GM23338 (cell line): ENCODE results near the gene GOLGA6A.

ENCODE experiments used
- EZH2 ChIP-seq: fragments of 200-600 bp; sonication (generic); IDR thresholded peaks from one replicate; pipeline ENCODE4 v1.8.0; 2017; ENCODE audit warnings: antibody characterized with exemption, mild to moderate bottlenecking, low read depth; ENCODE audit not compliant: unreplicated experiment
- EZH2phosphoT487 ChIP-seq: fragments of 200-600 bp; sonication (generic); IDR thresholded peaks from one replicate; pipeline ENCODE4 v1.8.1; 2018; ENCODE audit warnings: antibody characterized with exemption; ENCODE audit not compliant: unreplicated experiment
- JUNB ChIP-seq: IDR thresholded peaks from one replicate; pipeline ENCODE4 v1.6.1; 2016; ENCODE audit warnings: antibody characterized with exemption; ENCODE audit not compliant: unreplicated experiment
- NANOG ChIP-seq: IDR thresholded peaks from 2 replicates; pipeline ENCODE4 v1.6.1; 2016; ENCODE audit warnings: antibody characterized with exemption, borderline replicate concordance
- POLR2AphosphoS5 ChIP-seq: IDR thresholded peaks from 2 replicates; pipeline ENCODE4 v1.6.1; 2016; ENCODE audit warnings: antibody characterized with exemption, low read depth
- ZNF331 ChIP-seq: fragments of 250-450 bp; sonication (Bioruptor Pico); IDR thresholded peaks from 2 replicates; pipeline ENCODE4 v1.5.0; 2020; ENCODE audit warnings: low read depth, mild to moderate bottlenecking, moderate library complexity
- TF ChIP-seq, protein P1 (sequence below), 2 experiments: fragments of 200-600 bp in 1 of 2; sonication (generic) in 1 of 2; conservative IDR thresholded peaks; 2 replicates each; pipeline versions ENCODE4 v1.5.1 to v1.6.1; 2016 to 2017; ENCODE audit warnings: antibody characterized with exemption in 2 of 2, low read depth in 2 of 2, mild to moderate bottlenecking in 2 of 2, moderate library complexity in 1 of 2

DNA sequence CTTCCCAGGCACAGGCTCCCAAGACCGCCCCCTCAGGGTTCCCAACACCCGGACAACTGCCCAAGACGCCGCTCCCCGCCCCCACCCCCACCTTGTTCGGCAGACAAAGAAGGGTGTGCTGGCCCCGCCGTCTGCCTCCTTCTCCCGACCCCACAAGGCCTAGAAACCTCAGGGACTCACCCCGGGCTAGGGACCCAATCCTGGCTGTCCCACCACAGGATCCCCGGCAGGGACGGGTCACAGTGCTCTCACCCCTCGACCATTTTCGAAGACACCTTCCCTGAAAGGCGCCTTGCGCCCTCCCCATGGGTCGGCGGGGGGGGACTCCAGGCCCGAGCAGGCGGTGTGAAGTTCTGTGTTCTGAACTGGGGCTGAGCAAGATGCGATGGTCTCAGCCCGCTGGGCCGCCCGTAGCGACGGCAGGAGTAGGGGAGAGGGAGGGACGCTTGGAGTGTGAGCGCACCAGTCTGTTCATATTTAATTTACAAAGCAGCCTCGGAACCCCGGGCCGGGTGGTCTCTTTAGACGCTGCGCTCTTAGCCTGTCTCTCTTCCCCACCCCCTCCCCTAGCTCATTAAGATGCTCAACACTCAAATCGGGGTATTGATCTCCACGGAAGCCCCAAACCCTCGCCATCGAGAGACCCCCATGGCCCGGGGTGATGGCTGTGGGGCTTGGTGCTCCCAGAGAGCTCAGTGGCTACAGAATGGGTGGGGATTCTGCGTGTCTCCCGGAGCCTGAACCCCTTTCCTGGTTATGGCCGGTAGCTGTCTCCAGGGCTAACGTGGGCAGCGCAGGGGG, 46.6 kb upstream of the GOLGA6A start:
- TF ChIP-seq EZH2, result peak; percentile 72
- TF ChIP-seq, protein P1, sequence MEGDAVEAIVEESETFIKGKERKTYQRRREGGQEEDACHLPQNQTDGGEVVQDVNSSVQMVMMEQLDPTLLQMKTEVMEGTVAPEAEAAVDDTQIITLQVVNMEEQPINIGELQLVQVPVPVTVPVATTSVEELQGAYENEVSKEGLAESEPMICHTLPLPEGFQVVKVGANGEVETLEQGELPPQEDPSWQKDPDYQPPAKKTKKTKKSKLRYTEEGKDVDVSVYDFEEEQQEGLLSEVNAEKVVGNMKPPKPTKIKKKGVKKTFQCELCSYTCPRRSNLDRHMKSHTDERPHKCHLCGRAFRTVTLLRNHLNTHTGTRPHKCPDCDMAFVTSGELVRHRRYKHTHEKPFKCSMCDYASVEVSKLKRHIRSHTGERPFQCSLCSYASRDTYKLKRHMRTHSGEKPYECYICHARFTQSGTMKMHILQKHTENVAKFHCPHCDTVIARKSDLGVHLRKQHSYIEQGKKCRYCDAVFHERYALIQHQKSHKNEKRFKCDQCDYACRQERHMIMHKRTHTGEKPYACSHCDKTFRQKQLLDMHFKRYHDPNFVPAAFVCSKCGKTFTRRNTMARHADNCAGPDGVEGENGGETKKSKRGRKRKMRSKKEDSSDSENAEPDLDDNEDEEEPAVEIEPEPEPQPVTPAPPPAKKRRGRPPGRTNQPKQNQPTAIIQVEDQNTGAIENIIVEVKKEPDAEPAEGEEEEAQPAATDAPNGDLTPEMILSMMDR (conservative IDR thresholded peaks at IDR 0.05; ENCODE audit: low read depth in 2 of 2), result no peak
- TF ChIP-seq ZNF331 (CRISPR knock-in tag), result no peak
- TF ChIP-seq EZH2phosphoT487, result peak; percentile 74
- no peak for TF ChIP-seq NANOG
- TF ChIP-seq POLR2AphosphoS5, result no peak
- TF ChIP-seq JUNB, result no peak
